H1 (cell line): ENCODE results near the gene ABHD17B. TPM values are rescaled to one million over a fixed set of nuclear protein-coding genes. Genes with fewer than 3 reads are reported as not detected.
A peak's percentile ranks its signal among the peaks of the same experiment; 100 is the strongest.

Experiments used
- ASH2L ChIP-seq: fragments of 200-600, 300-600 bp; sonication (generic); IDR thresholded peaks from one replicate; pipeline ENCODE4 v1.7.1; 2017; ENCODE audit warnings: low read length
- ATF3 ChIP-seq: IDR thresholded peaks from 2 replicates; pipeline ENCODE4 v1.6.1; 2011; ENCODE audit warnings: low read depth, mild to moderate bottlenecking, low read length; ENCODE audit not compliant: insufficient read depth
- BRCA1 ChIP-seq: IDR thresholded peaks from 2 replicates; pipeline ENCODE4 v1.6.1; 2012; ENCODE audit warnings: low read depth, low read length, improper control_type of control experiment
- CBX5 ChIP-seq: fragments of 300-800, 300-1000 bp; sonication (generic); IDR thresholded peaks from 2 replicates; pipeline ENCODE4 v1.7.1; 2016; ENCODE audit warnings: antibody characterized with exemption, low read length, low read depth
- CEBPB ChIP-seq: IDR thresholded peaks from 2 replicates; pipeline ENCODE4 v1.6.1; 2012; ENCODE audit warnings: low read depth, low read length
- CHD2 ChIP-seq: IDR thresholded peaks from 2 replicates; pipeline ENCODE4 v1.6.1; 2012; ENCODE audit warnings: low read length, improper control_type of control experiment
- CREB1 ChIP-seq: IDR thresholded peaks from 2 replicates; pipeline ENCODE4 v1.6.1; 2012; ENCODE audit warnings: inconsistent platforms
- EGR1 ChIP-seq: IDR thresholded peaks from 2 replicates; pipeline ENCODE4 v1.6.1; 2011; ENCODE audit warnings: low read depth, low read length, borderline replicate concordance
- EZH2 ChIP-seq: fragments of 200-600 bp; sonication (generic); IDR thresholded peaks from 2 replicates; pipeline ENCODE4 v1.7.1; 2012; ENCODE audit warnings: low read depth, mild to moderate bottlenecking, moderate library complexity, low read length, inconsistent platforms; ENCODE audit not compliant: severe bottlenecking
- FOSL1 ChIP-seq: IDR thresholded peaks from 2 replicates; pipeline ENCODE4 v1.6.1; 2011; ENCODE audit warnings: mild to moderate bottlenecking, low read depth, low read length, moderate library complexity; ENCODE audit not compliant: insufficient read depth
- GTF2F1 ChIP-seq: IDR thresholded peaks from 2 replicates; pipeline ENCODE4 v1.6.1; 2012; ENCODE audit warnings: low read depth, low read length, improper control_type of control experiment, borderline replicate concordance
- HDAC2 ChIP-seq, 2 experiments: fragments of 300-600 bp in 1 of 2; sonication (generic) in 1 of 2; IDR thresholded peaks; 2 replicates each; pipeline ENCODE4 v1.6.1; 2011 to 2012; ENCODE audit warnings: low read depth in 2 of 2, low read length in 2 of 2, mild to moderate bottlenecking in 2 of 2, moderate library complexity in 2 of 2, borderline replicate concordance in 1 of 2, inconsistent platforms in 1 of 2
- JUN ChIP-seq: IDR thresholded peaks from 2 replicates; pipeline ENCODE4 v1.6.1; 2011; ENCODE audit warnings: low read depth, mild to moderate bottlenecking, improper control_type of control experiment, low read length
- KDM1A ChIP-seq: fragments of 200-600, 300-600 bp; sonication (generic); IDR thresholded peaks from 2 replicates; pipeline ENCODE4 v1.7.1; 2016; ENCODE audit warnings: mild to moderate bottlenecking, low read length, borderline replicate concordance
- KDM4A ChIP-seq: IDR thresholded peaks from one replicate; pipeline ENCODE4 v1.7.1; 2012; ENCODE audit warnings: low read depth, mild to moderate bottlenecking, moderate library complexity, low read length, inconsistent platforms; ENCODE audit not compliant: severe bottlenecking
- MAFK ChIP-seq: IDR thresholded peaks from 2 replicates; pipeline ENCODE4 v1.6.1; 2012; ENCODE audit warnings: low read depth, mild to moderate bottlenecking, improper control_type of control experiment, low read length
- NANOG ChIP-seq: IDR thresholded peaks from 2 replicates; pipeline ENCODE4 v1.6.1; 2011; ENCODE audit warnings: low read length, low read depth, mild to moderate bottlenecking, inconsistent platforms; ENCODE audit not compliant: insufficient read depth, poor library complexity, severe bottlenecking
- POU5F1 ChIP-seq: IDR thresholded peaks from 2 replicates; pipeline ENCODE4 v1.6.1; 2011; ENCODE audit warnings: low read depth, mild to moderate bottlenecking, low read length, moderate library complexity
- RBBP5 ChIP-seq: IDR thresholded peaks from 2 replicates; pipeline ENCODE4 v1.7.1; 2012; ENCODE audit warnings: low read depth, mild to moderate bottlenecking, inconsistent platforms, low read length, moderate library complexity, borderline replicate concordance
- RNF2 ChIP-seq: fragments of 200-900, 300-1000 bp; sonication (generic); IDR thresholded peaks from 2 replicates; pipeline ENCODE4 v1.7.1; 2016; ENCODE audit warnings: borderline replicate concordance, low read depth, mild to moderate bottlenecking, antibody characterized with exemption, low read length; ENCODE audit not compliant: poor library complexity, severe bottlenecking; ENCODE audit errors: missing control alignments
- RXRA ChIP-seq: IDR thresholded peaks from 2 replicates; pipeline ENCODE4 v1.6.1; 2011; ENCODE audit warnings: low read depth, mild to moderate bottlenecking, low read length, moderate library complexity; ENCODE audit not compliant: insufficient read depth
- SIX5 ChIP-seq: IDR thresholded peaks from 2 replicates; pipeline ENCODE4 v1.6.1; 2011; ENCODE audit warnings: mild to moderate bottlenecking, low read depth, low read length
- SP1 ChIP-seq: IDR thresholded peaks from 2 replicates; pipeline ENCODE4 v1.6.1; 2011; ENCODE audit warnings: low read depth, low read length
- SP2 ChIP-seq: IDR thresholded peaks from 2 replicates; pipeline ENCODE4 v1.6.1; 2012; ENCODE audit warnings: mild to moderate bottlenecking, low read length, inconsistent platforms
- TBP ChIP-seq: IDR thresholded peaks from 2 replicates; pipeline ENCODE4 v1.6.1; 2011; ENCODE audit warnings: low read depth, low read length, improper control_type of control experiment
- polyA plus RNA-seq, 7 experiments: library from polyadenylated mRNA; depleted of rRNA in 3 of 7; stranded (reverse) in 5 of 7; unstranded in 2 of 7; fragments of >200 nt in 5 of 7; fragments of 200-250 nt in 2 of 7; gene quantifications; 1 replicate in 5 of 7; 2 replicates in 1 of 7; 4 replicates in 1 of 7; pipeline versions ENCODE4 v1.2.1 to v1.2.3, GENCODE V29; 2011 to 2013; ENCODE audit warnings: missing spikeins in 2 of 7, mixed read lengths in 2 of 7
- total RNA-seq: library from RNA; stranded (reverse); fragmentation: NEBNext Ultra II Directional; extraction: Animal tissue kit (Norgen Biotek cat#: 25700); gene quantifications from 2 replicates; pipeline ENCODE4 v1.2.1, GENCODE V29; 2021

The ABHD17B gene
- total and polyA plus RNA-seq, 2 of the 8 experiments (the other 6 are each of a cell fraction or from before 2014, with no cell fraction given), result 37.2 to 60.8 TPM

GRCh38 chr9:71909887-71910649 is 925 bp downstream of the ABHD17B start (continued):
- TF ChIP-seq CHD2 (no peak), EZH2 (no peak), SIX5 (no peak), RNF2 (no peak), CREB1 (no peak), CEBPB (no peak), GTF2F1 (no peak), FOSL1 (no peak), POU5F1 (no peak), NANOG (no peak), HDAC2 (IDR thresholded peaks at IDR 0.05; ENCODE audit: borderline replicate concordance in 1 of 2, low read depth in 2 of 2, low read length in 2 of 2) (no peak), BRCA1 (no peak), KDM1A (no peak), ATF3 (no peak), SP1 (no peak), RXRA (no peak), KDM4A (peak; percentile 15), JUN (no peak), TBP (peak; percentile 23; the same call in 1 of the 2 replicates), CBX5 (no peak), ASH2L (peak; percentile 81), SP2 (no peak), EGR1 (no peak), RBBP5 (no peak), MAFK (no peak)
